ENCODE measurements around the gene TWF2. TPM values are rescaled to one million over a fixed set of nuclear protein-coding genes. Genes with fewer than 3 reads are reported as not detected.

TWF2 gene
- total and polyA plus RNA-seq, 9 of the 15 experiments (the other 6 are each of a cell fraction or from before 2014, with no cell fraction given) = 0.11 to 61.9 (median 29.7) TPM

- no peaks in the 10 kb centered on the region for H3K9me1 ChIP-seq (ENCODE audit: control insufficient read depth, insufficient read depth, low read length)
- CTCF ChIA-PET (ENCODE audit: low intra/inter-chr PET ratio) = interaction anchor here (1.0 kb wide), 1 partner anchor 166 kb away, joined by 3 read pairs; no protein-coding TSS in a partner anchor
- no peak overlapping the region for H3K4me3 ChIP-seq
- H4K20me1 ChIP-seq (replicated peaks; ENCODE audit: control insufficient read depth, insufficient read depth, low read length) = no peaks in the 10 kb centered on the region
- ATAC-seq = peak; percentile 91
- no peak overlapping the region for H3K4me2 ChIP-seq (ENCODE audit: insufficient read depth, low read length)
- no peaks in the 10 kb centered on the region for H3K79me2 ChIP-seq (ENCODE audit: control insufficient read depth, insufficient read depth, low read length)
- H3K4me1 ChIP-seq (replicated peaks in 1 of 2; ENCODE audit: control insufficient read depth in 2 of 2, insufficient read depth in 2 of 2, low read length in 2 of 2) = peaks cover 27 to 52% of the 10 kb centered on the region in 2 experiments
- no peaks in the 10 kb centered on the region for H3K27me3 ChIP-seq (ENCODE audit: control insufficient read depth in 2 of 2, insufficient read depth in 2 of 2, low read length in 2 of 2)
- WGBS (ENCODE audit: insufficient coverage, low coverage, missing lambda C conversion rate) = 20% methylated on average over 7 of the region's 9 CpGs
- H3K27ac ChIP-seq (ENCODE audit: extremely low read depth, low read depth, low read length) = no peak overlapping the region
- POLR2A ChIA-PET = interaction anchor here (1.0 to 1.8 kb wide), 6 partner anchors 13 to 234 kb away, joined by 3 to 7 read pairs (median 4); partner anchors contain the start of gene TNNC1
- H3K36me3 ChIP-seq (ENCODE audit: control insufficient read depth, insufficient read depth, low read length) = no peaks in the 10 kb centered on the region; the same call in 2 of the 3 replicates
- no TSS peak for BruUV-seq (replicated peaks)
- in situ Hi-C loops (cut with MboI) (no loop called here), intact Hi-C loops (cut with micrococcal nuclease) (loop anchor here (5.0 kb wide), 3 partner anchors 167 to 227 kb away; partner anchors contain the start of gene SEMA3G)
- DNase-seq (ENCODE audit: extremely low read depth in 1 of 4, low spot score in 3 of 4) = peak; percentile 75 to 82 (median 78)
- H2AFZ ChIP-seq (ENCODE audit: low read depth, low read length) = peak overlapping the region; percentile 37; the same call in 1 of the 2 replicates
- no peaks in the 10 kb centered on the region for H3K9me3 ChIP-seq (replicated peaks; ENCODE audit: control insufficient read depth, insufficient read depth, low read depth, low read length)
- H3K9ac ChIP-seq (ENCODE audit: insufficient read depth in 1 of 2, low read depth in 2 of 2, low read length in 2 of 2) = peak overlapping the region in 1 of 2 experiments; percentile 58; a peak in 1 of 4 replicates
- peak; percentile 94 for FAIRE-seq
- no peak for TF ChIP-seq NR3C1 (CRISPR knock-in tag; IDR thresholded peaks at IDR 0.05)
- peak in 1 of 3 experiments; percentile 23 for TF ChIP-seq YY1 (IDR thresholded peaks at IDR 0.05; ENCODE audit: borderline replicate concordance in 1 of 3, control insufficient read depth in 1 of 3, extremely low read depth in 1 of 3, insufficient read depth in 3 of 3, insufficient read length in 1 of 3, insufficient replicate concordance in 2 of 3, low read depth in 1 of 3, low read length in 2 of 3)
- peak; percentile 61 for TF ChIP-seq CTCFL (IDR thresholded peaks at IDR 0.05; ENCODE audit: borderline replicate concordance, insufficient read depth, low read depth, low read length, poor library complexity, severe bottlenecking)
- TF ChIP-seq E2F4 (CRISPR knock-in tag; IDR thresholded peaks at IDR 0.05; ENCODE audit: low read depth) = no peak
- TF ChIP-seq SP2 (IDR thresholded peaks at IDR 0.05; ENCODE audit: extremely low read depth, low read depth, low read length, poor library complexity, severe bottlenecking) = no peak
- TF ChIP-seq HDAC3 (IDR thresholded peaks at IDR 0.05; ENCODE audit: borderline replicate concordance, partially characterized antibody) = no peak
- peak; percentile 19; the same call in 1 of the 2 replicates for TF ChIP-seq VEZF1 (CRISPR knock-in tag; IDR thresholded peaks at IDR 0.05)
- TF ChIP-seq TFE3 (CRISPR knock-in tag; IDR thresholded peaks at IDR 0.05) = no peak
- TF ChIP-seq ZNF263 (CRISPR knock-in tag; IDR thresholded peaks at IDR 0.05; ENCODE audit: borderline replicate concordance) = peak; percentile 38; the same call in 1 of the 2 replicates
- TF ChIP-seq POU5F1 (IDR thresholded peaks at IDR 0.05; ENCODE audit: borderline replicate concordance, low read depth, low read length, partially characterized antibody) = no peak
- 0 out of 2 replicates have a peak, but pooled peaks have one; percentile 35 for TF ChIP-seq ZNF431 (CRISPR knock-in tag; IDR thresholded peaks at IDR 0.05)
- TF ChIP-seq ERF (CRISPR knock-in tag; IDR thresholded peaks at IDR 0.05) = no peak
Measured at GRCh38 chr3:52220380-52221026, 18.5 kb downstream of the TWF2 start.

Data from K562 (cell line).